HepG2 (cell line): ENCODE measurements around the gene UNG. TPM values are rescaled to one million over a fixed set of nuclear protein-coding genes. Genes with fewer than 3 reads are reported as not detected.

ENCODE experiments used
- AGO2 ChIP-seq: fragments of 200-400 bp; formaldehyde crosslinking; optimal IDR thresholded peaks from 2 replicates; pipeline ENCODE3; 2017; ENCODE audit warnings: mild to moderate bottlenecking, low read depth, low read length, moderate library complexity
- ATF7 ChIP-seq, 2 experiments: fragments of 450-650 bp in 1 of 2; sonication (generic) in 1 of 2; formaldehyde crosslinking in 1 of 2; IDR thresholded peaks; 2 replicates each; pipeline versions ENCODE4 v1.4.0 to v1.6.1; 2016 to 2020; ENCODE audit warnings: antibody characterized with exemption in 1 of 2, mild to moderate bottlenecking in 1 of 2, missing genetic modification reagents in 1 of 2
- CC2D1A ChIP-seq: sonication (generic); formaldehyde crosslinking; IDR thresholded peaks from 2 replicates; pipeline ENCODE4 v1.8.1; 2023; ENCODE audit warnings: mild to moderate bottlenecking, missing genetic modification reagents
- CTCF ChIP-seq: sonication (generic); formaldehyde crosslinking; IDR thresholded peaks from 2 replicates; pipeline ENCODE4 v1.5.0; 2020; ENCODE audit warnings: mild to moderate bottlenecking, missing genetic modification reagents, moderate library complexity
- GTF3A ChIP-seq: sonication (generic); formaldehyde crosslinking; conservative IDR thresholded peaks from 2 replicates; pipeline ENCODE4 v1.4.0; 2020; ENCODE audit warnings: mild to moderate bottlenecking, missing genetic modification reagents
- HNF1B ChIP-seq: sonication (generic); formaldehyde crosslinking; IDR thresholded peaks from 2 replicates; pipeline ENCODE4 v1.5.1; 2020; ENCODE audit warnings: mild to moderate bottlenecking, moderate library complexity, missing genetic modification reagents
- IRX3 ChIP-seq: sonication (generic); formaldehyde crosslinking; IDR thresholded peaks from 2 replicates; pipeline ENCODE4 v1.8.1; 2023; ENCODE audit warnings: mild to moderate bottlenecking, low read depth, missing genetic modification reagents, borderline replicate concordance
- KLF12 ChIP-seq: sonication (generic); formaldehyde crosslinking; IDR thresholded peaks from 2 replicates; pipeline ENCODE4 v1.4.0; 2020; ENCODE audit warnings: missing genetic modification reagents, borderline replicate concordance
- LCORL ChIP-seq, 2 experiments: fragments of 450-650 bp in 1 of 2; sonication (generic) in 1 of 2; formaldehyde crosslinking in 1 of 2; IDR thresholded peaks; 2 replicates each; pipeline versions ENCODE4 v1.5.0 to v1.6.1; 2017 to 2020; ENCODE audit warnings: antibody characterized with exemption in 1 of 2, missing genetic modification reagents in 1 of 2
- MAX ChIP-seq: IDR thresholded peaks from 2 replicates; pipeline ENCODE4 v1.6.1; 2012; ENCODE audit warnings: inconsistent platforms
- MED13 ChIP-seq: sonication (generic); formaldehyde crosslinking; IDR thresholded peaks from 2 replicates; pipeline ENCODE4 v1.5.0; 2020; ENCODE audit warnings: missing genetic modification reagents
- NFYC ChIP-seq: IDR thresholded peaks from 2 replicates; pipeline ENCODE4 v1.6.1; 2016; ENCODE audit warnings: missing genetic modification reagents, missing compliant biosample characterization
- PHF8 ChIP-seq: sonication (generic); formaldehyde crosslinking; IDR thresholded peaks from 2 replicates; pipeline ENCODE4 v1.5.0; 2020; ENCODE audit warnings: missing genetic modification reagents
- POLR2A ChIP-seq, 2 experiments: IDR thresholded peaks; 2 replicates each; pipeline ENCODE4 v1.6.1; 2011; ENCODE audit warnings: low read depth in 2 of 2, low read length in 2 of 2, mild to moderate bottlenecking in 1 of 2, moderate library complexity in 1 of 2; ENCODE audit not compliant: insufficient read depth in 1 of 2
- SMAD1 ChIP-seq: sonication (generic); formaldehyde crosslinking; IDR thresholded peaks from 2 replicates; pipeline ENCODE4 v1.4.0; 2020; ENCODE audit warnings: missing genetic modification reagents, low read depth, mild to moderate bottlenecking, borderline replicate concordance
- TAF1 ChIP-seq: sonication (generic); formaldehyde crosslinking; IDR thresholded peaks from 2 replicates; pipeline ENCODE4 v1.4.0; 2020; ENCODE audit warnings: missing genetic modification reagents
- TRIM24 ChIP-seq: sonication (generic); formaldehyde crosslinking; IDR thresholded peaks from 2 replicates; pipeline ENCODE4 v1.8.0; 2022; ENCODE audit warnings: mild to moderate bottlenecking, missing genetic modification reagents
- ZBTB10 ChIP-seq: sonication (generic); formaldehyde crosslinking; IDR thresholded peaks from 2 replicates; pipeline ENCODE4 v1.4.0; 2020; ENCODE audit warnings: missing genetic modification reagents, borderline replicate concordance
- ZFX ChIP-seq: sonication (generic); formaldehyde crosslinking; IDR thresholded peaks from 2 replicates; pipeline ENCODE4 v1.4.0; 2020; ENCODE audit warnings: mild to moderate bottlenecking, low read depth, missing genetic modification reagents, moderate library complexity
- ZNF335 ChIP-seq: sonication (generic); formaldehyde crosslinking; IDR thresholded peaks from 2 replicates; pipeline ENCODE4 v1.4.0; 2020; ENCODE audit warnings: missing genetic modification reagents
- ZNF703 ChIP-seq: sonication (generic); formaldehyde crosslinking; IDR thresholded peaks from 2 replicates; pipeline ENCODE4 v1.5.1; 2020; ENCODE audit warnings: missing genetic modification reagents, mild to moderate bottlenecking, moderate library complexity, borderline replicate concordance
- ZSCAN12 ChIP-seq: sonication (generic); formaldehyde crosslinking; IDR thresholded peaks from 2 replicates; pipeline ENCODE4 v1.9.0; 2021; ENCODE audit warnings: mild to moderate bottlenecking, missing genetic modification reagents
- polyA plus RNA-seq, 8 experiments: library from polyadenylated mRNA; depleted of rRNA in 3 of 8; stranded (reverse) in 7 of 8; unstranded in 1 of 8; fragments of >200 nt; fragmentation: Illumina TruSeq in 4 of 8; extraction: Trizol in 4 of 8; gene quantifications; 2 replicates each; pipeline versions ENCODE4 v1.2.1 to v1.2.3, GENCODE V29; 2011 to 2016; ENCODE audit warnings: low read depth in 4 of 8, missing spikeins in 1 of 8, mixed read lengths in 1 of 8; ENCODE audit not compliant: insufficient read depth in 1 of 8
- total RNA-seq, 5 experiments: library from RNA; depleted of rRNA; stranded (reverse); fragments of >200 nt; fragmentation: Illumina TruSeq; extraction: Trizol; gene quantifications; 2 replicates each; pipeline ENCODE4 v1.2.3, GENCODE V29; 2016; ENCODE audit warnings: low read depth in 1 of 5

UNG gene
- total and polyA plus RNA-seq, 2 of the 13 experiments (the other 11 are each of a cell fraction or from before 2014, with no cell fraction given): 23.3 to 114 TPM

GRCh38 chr12:109154451-109155438, 57.3 kb downstream of the UNG start (continued):
- TF ChIP-seq CTCF (CRISPR knock-in tag): peak; percentile 36; the same call in 1 of the 2 replicates
- TF ChIP-seq TRIM24 (CRISPR knock-in tag): no peak
- no peak for TF ChIP-seq GTF3A
- TF ChIP-seq ZNF703 (CRISPR knock-in tag): 0 out of 2 replicates have a peak, but pooled peaks have one; percentile 60
- TF ChIP-seq ZNF335 (CRISPR knock-in tag): no peak
- TF ChIP-seq CC2D1A (CRISPR knock-in tag): 0 out of 2 replicates have a peak, but pooled peaks have one; percentile 30
- peak in 1 of 2 experiments; percentile 68; a peak in 2 of 4 replicates for TF ChIP-seq POLR2A (IDR thresholded peaks at IDR 0.05; ENCODE audit: insufficient read depth in 1 of 2, low read depth in 2 of 2, low read length in 2 of 2)
- TF ChIP-seq ZSCAN12 (CRISPR knock-in tag): no peak
- TF ChIP-seq SMAD1 (CRISPR knock-in tag): 0 out of 2 replicates have a peak, but pooled peaks have one; percentile 18
- TF ChIP-seq LCORL (IDR thresholded peaks at IDR 0.05): no peak
- TF ChIP-seq LCORL (CRISPR knock-in tag; IDR thresholded peaks at IDR 0.05): peak; percentile 30; the same call in 1 of the 2 replicates
- TF ChIP-seq ATF7 (IDR thresholded peaks at IDR 0.05): no peak
- no peak for TF ChIP-seq ATF7 (CRISPR knock-in tag; IDR thresholded peaks at IDR 0.05)
- TF ChIP-seq PHF8 (CRISPR knock-in tag): peak; percentile 52; the same call in 1 of the 2 replicates
- TF ChIP-seq AGO2: peak; percentile 47
- peak; percentile 38; the same call in 1 of the 2 replicates for TF ChIP-seq MAX
- TF ChIP-seq HNF1B (CRISPR knock-in tag): 0 out of 2 replicates have a peak, but pooled peaks have one; percentile 12
- TF ChIP-seq ZFX: peak; percentile 49
- no peak for TF ChIP-seq MED13
- TF ChIP-seq ZBTB10 (CRISPR knock-in tag): 0 out of 2 replicates have a peak, but pooled peaks have one; percentile 34
- TF ChIP-seq KLF12 (CRISPR knock-in tag): no peak
- no peak for TF ChIP-seq NFYC (CRISPR knock-in tag)
- TF ChIP-seq IRX3 (CRISPR knock-in tag): no peak
- TF ChIP-seq TAF1: peak; percentile 57; the same call in 1 of the 2 replicates
